Femur (tissue), 1 donor: ENCODE measurements around the gene KRT24.

Source experiments
- DNase-seq: peaks from one replicate; pipeline ENCODE4 v3.0.0-alpha.2; 2017

The KRT24 gene

DNA sequence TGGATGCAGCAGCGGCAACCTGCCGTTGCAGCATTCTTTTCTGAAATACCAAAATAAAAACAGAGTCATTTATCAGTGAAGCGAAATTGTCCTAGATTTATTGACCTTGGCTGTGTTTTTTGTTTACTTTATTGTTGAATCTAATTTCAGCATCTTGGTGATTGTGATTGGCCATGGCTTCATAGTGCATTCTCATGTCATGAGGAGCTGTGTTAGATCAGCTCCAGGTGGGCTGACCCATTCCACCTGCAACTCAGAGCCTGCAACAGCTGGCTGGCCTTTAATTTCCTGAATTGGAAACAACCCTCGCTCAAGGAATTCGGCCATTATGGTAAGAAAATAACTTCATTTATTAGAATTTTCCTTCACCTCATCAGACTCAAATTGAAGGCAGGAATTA lies 16.4 kb downstream of the KRT24 start:
- DNase-seq = no peak

DNA sequence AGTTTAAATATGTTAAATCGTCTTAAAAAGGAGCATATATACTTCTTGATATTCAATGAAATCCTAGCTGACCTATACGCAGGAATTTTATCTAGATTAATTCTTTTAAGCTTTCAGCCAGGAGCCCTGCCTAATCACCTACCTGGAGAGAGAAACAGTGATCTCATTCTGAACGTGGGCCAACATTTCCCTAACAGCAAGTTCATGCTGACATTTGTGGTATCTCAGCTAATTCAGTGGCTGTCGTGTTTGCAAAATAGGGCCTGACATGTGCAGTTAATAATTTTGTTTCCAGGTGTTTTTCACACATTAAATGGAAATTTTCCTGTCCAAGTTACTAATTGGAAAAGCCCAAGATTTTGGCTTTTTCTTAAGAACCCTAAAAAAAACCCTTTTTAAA lies 17.4 kb downstream of the KRT24 start:
- DNase-seq = no peak

DNA sequence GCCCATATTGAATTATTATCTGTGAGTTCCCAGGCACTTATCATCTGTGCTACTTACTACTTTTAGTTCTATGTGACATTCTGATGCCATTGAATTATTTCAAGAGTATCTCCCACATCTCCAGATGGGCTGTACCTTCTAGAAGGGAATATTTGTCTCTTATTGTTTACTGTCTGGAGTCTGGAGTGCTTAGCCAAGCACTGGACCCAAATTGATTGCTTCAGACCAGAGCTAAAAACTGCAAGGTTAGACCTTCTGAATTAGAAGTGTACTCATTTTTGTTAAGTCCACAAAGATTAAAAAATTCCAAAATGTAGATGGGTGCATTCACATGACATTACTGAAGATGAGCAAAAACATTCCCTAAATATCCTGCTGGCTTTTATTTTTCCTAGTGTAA lies 22.6 kb downstream of the KRT24 start:
- DNase-seq = no peak

DNA sequence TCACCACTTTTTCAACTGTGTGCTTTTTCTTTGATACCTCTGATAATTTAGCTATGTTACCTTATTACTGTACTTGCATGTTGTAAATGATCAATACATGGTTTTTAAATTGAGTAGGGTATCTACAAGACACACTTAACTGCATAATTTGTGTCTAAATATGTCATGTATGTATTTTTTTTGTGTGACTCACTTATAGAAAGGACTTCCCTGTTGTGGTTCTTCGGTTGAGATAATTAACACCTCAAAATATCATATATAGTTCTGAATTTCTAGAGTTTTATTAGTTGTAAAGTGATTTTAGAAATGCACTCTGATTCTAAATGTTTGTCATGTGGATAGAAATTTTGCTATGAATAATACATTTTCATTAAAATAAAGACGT lies 24.0 kb downstream of the KRT24 start:
- no peak for DNase-seq

DNA sequence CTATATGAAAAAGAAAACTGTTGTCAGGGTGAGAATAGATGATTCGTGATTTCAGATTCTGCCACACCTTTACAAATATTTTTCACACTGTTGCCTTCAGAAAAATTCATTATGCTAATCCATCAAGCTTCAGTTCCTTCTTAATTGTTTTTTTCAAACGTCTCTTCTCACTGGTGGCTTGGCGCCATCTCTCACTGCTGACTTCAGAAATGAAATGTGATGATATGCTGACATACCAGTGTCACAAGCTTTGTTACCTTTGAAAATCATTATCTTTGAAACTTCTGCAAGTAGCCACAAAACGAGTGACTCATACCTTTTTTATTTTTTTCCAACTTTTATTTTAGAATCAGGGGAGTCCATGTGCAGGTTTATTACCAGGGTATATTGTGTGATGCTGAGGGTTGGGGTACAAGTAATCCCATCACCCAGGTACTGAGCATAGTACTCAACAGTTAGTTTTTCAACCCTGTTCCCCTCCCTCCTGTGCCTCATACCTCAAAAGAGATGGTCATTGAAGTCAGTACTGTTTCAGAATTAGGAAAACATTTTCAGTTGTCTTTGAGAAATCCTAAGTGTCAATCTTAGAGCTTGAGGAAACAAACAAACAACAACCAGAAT lies 24.5 kb downstream of the KRT24 start:
- DNase-seq = no peak

DNA sequence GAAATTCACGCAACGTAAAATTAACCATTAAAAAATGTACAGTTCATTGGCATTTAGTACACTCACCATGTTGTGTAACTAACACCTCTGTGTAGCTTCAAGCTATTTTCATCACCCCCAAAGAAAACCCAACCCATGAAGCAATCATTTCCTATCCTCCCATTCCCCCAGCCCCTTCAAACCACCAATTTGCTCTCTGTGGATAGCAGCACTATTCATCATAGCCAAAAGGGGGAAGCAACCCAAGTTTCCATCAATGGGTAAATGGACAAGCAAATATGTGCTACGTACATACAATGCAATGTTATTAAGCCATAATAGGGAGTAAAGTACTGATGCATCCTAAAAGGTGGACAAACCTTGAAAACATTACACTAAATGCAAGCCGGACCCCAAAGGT lies 27.6 kb downstream of the KRT24 start:
- DNase-seq = no peak

DNA sequence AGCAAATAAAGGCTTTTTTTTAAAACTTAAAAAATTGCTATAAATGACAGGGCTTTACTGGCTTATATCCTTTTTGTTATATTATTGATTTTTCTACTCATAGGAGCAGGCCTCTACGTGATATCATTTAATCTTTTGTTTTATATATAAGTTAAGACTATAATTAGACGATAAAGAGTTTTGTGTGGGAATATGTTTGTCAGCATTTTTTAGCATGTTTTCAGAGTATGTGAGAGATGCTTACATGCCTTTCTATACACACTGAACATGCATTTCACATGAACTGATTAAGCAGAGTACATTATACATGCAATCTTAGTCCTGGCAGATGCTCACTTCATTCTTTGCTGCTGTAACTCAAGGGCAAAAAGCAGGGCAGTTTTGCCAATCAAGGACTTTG lies 30.9 kb downstream of the KRT24 start:
- DNase-seq = no peak

DNA sequence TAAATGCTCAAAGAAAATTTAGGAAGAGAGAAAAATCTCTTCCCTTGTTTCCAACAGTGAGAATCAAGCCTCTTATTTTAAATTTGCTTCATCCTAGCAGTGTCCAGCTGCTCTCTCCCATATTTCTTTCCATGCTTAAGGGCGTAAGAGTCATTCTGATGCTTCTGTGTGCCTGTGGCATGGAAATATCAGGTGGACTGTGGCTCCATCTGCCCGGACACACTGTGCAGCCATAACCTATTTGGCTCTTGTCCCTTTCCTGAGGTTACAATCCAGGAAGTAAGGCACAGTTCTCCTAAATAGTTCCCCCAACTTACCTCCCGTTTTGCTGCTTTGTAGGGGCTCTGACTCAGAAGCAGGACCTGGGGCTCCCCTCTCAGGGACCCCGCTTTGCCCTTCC lies 32.3 kb downstream of the KRT24 start:
- no peak for DNase-seq

DNA sequence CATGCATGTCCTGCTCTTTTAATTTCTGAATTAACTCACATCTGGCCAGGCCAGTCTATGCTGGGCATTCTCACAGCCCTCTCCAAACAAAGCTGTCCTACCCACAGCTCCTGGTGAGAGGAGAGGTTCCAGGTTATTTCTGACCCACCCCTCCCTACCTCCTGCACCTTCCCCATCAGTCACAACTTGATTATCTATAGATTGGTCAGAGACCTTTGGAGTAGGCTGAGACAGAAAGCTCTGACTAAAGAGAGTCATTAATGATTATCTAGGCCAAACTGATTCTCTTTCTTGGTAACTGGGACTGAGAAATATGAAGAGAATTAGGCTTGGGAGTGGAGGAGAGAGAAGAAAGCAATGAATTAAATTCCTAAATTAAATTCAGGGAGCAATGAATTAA lies 37.2 kb downstream of the KRT24 start:
- no peak for DNase-seq

DNA sequence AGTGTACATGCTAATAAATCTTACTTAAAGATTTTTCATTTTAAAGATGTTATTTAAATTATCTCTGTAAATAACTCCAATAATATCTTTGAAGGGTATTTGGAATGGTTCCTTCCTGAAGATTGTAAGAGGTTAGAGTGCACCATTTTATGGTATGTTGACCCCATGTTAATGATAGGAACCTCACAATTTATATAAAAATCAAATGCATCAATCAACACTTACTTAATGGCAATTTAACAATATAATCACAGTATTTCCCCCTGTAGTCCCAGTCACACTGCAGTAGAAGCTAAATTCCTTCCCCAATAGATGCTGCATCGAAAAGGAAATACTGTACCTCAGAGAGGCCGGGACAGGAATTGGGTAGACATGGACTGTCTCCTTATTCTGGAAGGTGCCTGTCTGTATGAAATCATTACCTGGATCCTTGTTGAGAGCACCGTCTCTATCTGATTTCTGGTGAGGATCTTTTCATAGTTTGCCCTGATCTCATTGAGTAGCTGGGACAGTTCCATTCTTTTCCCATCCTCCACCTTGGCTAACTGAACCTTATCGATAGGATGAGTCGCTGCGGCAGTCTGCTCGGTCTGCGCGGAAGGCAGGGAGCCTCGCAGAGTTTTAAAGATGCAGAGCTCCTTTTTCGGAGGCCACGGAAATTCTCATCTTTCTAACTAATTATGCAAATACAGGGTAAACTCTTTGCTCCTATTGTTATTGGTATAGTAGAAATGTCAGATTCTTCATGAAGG lies 38.8 kb downstream of the KRT24 start, which contains the start of gene KRT222:
KRT222 (minus strand) TSS at position 596 of the 752 bp plus-strand sequence; CDS start at position 518, 78 bp downstream.
- no peak for DNase-seq

DNA sequence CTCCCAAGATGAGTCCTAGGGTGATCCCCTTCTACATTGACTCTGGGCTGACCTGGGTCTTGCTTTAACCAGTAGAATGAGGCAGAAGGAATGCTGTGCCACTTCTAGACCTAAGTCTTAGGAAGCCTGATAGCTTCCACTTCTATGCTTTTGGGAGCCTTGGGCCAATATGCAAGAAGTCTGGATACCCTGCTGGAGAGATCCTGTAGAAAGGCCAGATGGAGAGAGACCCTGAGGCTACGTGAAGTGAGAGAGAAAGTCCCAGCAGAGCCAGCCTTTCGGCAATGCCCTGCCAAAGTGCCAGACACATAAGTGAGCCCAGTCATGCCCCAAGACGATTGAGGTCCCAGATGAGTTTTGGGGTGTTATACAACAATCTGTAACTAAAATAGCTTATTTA lies 40.3 kb downstream of the KRT24 start:
- DNase-seq = no peak

DNA sequence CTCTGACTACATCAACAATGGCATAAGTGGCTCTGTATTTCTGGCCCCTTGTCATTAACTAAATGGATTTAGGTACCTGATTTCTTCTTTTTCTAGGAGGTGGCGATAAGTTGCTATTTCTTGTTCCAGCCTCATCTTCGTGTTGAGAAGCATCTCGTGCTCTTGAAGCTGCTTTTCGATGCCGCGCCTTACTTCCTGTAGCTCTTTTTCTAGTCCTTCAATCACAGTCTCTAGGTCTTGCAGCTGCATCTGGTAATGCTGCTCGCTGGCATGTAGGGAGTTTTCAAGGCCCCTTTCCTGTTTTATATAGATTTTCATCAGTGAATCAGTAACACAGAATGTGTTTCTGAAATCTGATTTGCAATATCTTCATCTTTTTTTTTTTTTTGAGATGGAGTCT lies 43.6 kb downstream of the KRT24 start:
- DNase-seq = no peak

DNA sequence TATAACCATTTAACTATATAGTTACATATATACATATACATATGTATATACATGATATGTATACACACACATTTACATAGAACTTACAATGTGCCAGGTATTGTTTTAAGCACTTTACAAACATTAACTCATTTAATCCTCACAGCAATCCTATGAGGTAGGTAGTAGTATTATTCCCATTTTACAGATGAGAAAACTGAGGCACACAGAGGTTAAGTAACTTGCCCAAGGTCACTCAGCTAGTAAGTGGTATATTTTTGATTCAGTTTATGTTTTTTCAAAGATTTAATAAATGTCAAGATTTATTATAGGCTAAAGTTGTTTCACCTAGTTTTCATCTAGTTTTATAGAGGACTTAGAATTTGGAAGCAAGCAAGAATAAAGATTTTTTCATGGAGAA lies 45.2 kb downstream of the KRT24 start:
- DNase-seq = no peak

DNA sequence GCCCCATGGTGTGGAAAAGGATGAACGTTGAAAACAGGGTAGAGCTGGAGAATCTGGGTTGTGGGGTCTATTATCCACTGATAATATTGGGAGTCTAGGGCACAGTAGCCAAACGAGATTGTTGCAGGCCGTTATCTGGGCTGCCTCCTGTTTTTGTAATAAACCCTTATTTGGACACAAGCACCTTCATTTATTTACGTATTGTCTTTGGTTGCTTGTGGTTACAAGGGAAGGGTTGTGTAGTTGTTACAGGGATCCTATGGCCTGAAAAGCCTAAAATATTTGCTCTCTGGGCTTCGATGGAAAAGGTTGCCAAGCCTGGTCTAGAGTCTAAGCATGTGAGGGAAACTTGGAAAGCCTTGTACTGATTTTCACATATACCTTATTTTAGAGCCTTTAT lies 51.6 kb downstream of the KRT24 start:
- DNase-seq = no peak

DNA sequence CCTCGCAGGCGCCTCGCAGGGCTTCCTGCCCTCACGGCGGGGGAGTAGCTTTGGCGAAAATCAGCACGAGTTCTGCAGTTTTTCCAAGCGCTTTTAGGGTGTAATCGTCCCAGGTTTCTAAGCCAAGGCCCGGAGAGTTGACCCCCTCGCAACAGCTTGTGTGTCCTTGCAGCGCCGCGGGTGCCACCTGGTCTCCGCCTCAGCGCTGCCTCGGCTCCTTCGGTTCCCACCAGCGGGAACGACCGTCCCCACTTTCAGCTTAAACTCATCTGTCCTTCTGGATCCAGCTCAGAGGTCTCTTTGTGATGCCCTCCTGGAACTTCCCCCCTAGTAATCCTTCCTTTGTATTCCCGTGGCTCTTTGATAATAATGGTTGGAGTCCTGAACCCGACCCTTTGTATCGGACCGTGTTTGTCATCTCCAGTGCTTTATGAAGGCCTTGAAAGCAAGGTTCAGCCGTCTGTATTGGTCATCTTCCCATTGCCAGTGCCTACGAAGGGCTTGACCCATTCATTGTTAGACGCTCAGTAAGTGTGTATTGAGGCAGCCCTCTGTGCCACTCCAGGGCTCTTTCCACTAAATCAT lies 55.1 kb downstream of the KRT24 start:
- no peak for DNase-seq
